Measurements from ENCODE around the gene NLGN1.

DNA sequence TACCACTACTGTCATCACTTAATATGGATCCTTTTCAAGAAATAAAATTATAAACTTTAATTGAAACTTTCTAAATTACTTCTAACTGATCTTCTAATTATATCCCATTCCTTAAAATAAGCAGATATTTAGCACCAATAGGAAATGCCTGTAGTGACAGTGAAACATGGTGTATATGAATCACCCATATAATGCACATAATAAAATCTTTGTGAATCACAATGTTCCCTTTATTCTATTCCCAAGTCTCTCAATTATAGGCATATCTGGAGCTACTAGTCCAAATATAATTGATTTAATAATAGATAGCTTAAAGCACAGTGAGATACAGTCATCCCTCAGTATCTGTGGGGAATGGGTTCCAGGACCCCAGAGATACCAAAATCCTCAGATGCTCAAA, 490.3 kb downstream of the NLGN1 start:
- TF ChIP-seq, protein P1, sequence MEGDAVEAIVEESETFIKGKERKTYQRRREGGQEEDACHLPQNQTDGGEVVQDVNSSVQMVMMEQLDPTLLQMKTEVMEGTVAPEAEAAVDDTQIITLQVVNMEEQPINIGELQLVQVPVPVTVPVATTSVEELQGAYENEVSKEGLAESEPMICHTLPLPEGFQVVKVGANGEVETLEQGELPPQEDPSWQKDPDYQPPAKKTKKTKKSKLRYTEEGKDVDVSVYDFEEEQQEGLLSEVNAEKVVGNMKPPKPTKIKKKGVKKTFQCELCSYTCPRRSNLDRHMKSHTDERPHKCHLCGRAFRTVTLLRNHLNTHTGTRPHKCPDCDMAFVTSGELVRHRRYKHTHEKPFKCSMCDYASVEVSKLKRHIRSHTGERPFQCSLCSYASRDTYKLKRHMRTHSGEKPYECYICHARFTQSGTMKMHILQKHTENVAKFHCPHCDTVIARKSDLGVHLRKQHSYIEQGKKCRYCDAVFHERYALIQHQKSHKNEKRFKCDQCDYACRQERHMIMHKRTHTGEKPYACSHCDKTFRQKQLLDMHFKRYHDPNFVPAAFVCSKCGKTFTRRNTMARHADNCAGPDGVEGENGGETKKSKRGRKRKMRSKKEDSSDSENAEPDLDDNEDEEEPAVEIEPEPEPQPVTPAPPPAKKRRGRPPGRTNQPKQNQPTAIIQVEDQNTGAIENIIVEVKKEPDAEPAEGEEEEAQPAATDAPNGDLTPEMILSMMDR (IDR thresholded peaks at IDR 0.05; ENCODE audit: low read length): no peak
- no peak for TF ChIP-seq EZH2 (IDR thresholded peaks at IDR 0.05; ENCODE audit: borderline replicate concordance, low read length)

Measured in OCI-LY1 (cell line).